Measurements from ENCODE around the gene CIT.
A peak's percentile ranks its signal among the peaks of the same experiment; 100 is the strongest.

The CIT gene

DNA sequence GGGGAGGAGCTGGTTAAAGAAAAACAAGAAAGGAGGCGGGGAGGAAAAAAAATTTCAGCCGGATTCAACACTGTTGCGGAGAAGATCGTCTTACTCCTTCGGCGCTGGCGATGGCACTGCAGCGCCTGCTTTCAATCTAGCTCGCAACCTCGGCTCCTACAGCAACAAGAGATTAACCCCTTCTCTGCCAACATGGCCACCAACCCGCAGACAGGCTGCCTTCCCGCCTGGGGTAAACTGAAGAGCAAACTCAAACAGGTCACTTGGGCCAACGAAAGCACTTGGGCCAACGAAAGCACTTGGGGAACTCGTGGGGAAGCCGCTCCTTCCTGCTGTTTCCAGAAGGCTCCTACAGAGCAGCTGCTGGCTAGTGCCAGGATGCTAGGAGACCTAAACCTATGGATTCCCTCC lies 73.7 kb downstream of the CIT start:
- peak; percentile 71 for DNase-seq

DNA sequence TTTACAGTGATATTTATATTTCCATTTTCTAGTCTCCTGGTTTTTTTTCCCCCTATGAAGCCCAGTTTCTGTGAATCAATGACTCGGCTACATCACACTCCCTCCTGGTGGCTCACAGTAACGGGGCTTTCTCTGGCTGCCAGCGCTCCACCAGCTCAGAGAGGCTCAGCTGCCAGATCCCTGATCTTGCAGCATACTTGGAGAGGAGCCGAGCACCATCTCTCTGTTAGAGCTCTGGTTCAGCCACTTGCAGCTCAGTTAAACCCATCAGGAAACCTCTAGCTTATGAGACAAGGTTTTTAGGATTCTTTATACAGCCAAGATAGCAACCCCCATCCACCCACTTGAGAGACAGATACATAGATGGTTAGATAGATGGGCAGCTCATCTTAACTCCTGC lies 74.6 kb downstream of the CIT start:
- DNase-seq: peak; percentile 63

DNA sequence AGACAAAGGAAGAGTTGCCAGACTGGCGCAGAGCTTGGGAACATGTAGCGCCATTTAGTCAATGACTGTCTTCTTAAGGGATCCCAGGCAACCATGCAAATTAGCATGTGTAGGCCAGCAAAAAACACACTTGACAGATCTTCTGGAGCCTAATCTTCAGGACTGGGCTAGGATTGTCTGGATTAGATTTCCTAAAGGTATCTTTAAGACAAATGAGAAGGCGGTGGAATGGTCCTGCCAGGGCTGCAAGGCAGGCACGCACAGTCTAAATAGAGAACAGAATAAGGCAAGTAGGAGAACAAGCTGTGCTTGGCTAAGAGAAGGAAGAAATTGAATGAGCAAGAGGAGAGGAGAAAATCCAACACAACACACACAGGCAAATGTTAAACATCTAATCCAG lies 80.0 kb downstream of the CIT start:
- DNase-seq: no peak

DNA sequence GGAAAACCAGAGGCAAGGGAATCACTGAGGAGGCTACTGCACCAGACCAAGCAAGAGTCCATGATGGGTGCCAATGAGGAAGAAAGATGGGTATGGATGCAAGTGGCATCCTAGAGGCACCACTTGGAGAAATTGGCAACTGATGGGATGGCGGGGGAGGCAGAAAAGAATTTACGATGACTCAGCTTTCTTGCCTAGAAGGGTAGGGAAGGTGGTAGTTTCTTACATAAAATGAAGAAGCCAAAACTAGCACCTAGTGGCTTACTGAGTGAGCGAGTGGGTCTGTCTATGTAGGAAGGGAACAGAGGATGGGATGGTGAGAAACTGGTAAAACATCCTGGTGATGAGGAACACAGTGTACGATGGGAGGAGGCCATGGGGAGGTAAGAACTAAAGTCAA lies 80.8 kb downstream of the CIT start:
- DNase-seq: no peak

DNA sequence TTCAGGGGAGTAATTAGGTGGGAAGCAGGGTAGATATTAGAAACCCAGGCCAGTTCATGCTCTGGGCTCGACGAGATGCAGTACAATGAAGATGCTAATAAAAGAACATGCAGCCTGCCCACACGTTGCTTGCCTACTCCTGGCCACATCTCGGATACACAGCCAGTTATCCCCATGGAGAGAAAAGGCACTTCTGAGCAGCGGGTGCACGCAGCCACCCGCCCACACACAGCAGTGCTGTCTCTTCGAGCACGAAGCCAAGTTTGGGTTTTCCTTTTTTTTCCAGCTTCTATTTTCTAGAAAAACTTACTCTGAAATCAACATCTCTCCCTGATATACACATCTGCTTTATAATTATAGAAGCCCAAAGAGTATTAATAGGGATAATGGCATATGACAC lies 85.7 kb downstream of the CIT start:
- no peak for DNase-seq

DNA sequence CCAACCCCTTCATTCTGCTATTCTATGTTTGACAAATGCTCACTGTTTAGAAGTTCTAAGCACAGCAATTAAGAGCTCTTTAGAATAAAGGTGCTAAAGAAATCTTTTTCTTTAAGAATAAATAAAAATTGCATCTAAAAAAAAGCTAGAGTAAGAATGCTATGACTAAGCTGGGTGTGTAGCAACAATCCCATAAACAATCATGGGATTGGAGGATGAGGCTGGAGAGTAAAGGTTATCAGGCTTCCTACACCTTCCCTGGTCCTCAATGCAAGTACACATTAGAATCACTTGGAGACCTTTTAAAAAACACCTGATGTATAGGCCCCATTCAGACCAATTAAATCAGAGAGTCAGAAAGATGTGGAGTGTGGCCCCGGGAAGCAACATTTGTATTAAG lies 88.3 kb downstream of the CIT start:
- no peak for DNase-seq

DNA sequence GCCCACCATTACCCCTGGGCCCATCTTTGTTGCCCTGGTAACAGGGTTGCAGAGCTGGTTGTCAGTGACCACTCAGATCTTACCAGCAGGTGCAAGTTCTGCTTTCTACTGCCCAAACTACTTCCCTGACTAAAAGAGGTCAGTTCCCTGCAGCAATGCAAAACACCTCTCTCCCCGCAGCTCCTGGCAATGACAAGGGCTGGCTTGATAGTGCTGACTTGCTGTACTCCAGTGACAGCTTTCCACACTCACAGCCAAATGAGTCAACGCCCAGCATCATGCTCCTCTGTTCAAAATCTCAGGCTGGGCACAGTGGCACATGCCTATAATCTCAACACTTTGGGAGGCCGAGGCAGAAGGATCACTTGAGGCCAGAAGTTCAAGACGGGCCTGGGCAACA lies 90.6 kb downstream of the CIT start:
- DNase-seq: no peak

DNA sequence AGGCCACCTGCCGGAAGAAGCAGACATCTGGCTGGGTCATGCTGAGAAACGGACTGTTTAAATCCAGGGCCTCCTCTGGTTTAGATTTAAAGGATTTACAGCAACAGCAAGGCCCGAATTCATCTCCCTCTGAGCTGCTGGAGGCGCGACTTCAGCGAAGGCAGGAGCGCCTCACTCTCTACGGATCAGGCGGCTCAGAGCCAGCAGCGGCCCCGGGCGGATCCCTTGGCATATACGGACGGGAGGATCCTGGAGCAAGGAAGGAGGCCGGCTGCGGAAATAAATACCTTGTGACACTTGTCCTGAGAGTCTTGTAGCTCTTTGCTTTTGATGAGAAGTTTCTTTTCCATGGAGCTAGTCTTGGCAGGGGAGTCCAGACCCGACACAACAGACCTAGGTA lies 92.4 kb downstream of the CIT start:
- DNase-seq: no peak

DNA sequence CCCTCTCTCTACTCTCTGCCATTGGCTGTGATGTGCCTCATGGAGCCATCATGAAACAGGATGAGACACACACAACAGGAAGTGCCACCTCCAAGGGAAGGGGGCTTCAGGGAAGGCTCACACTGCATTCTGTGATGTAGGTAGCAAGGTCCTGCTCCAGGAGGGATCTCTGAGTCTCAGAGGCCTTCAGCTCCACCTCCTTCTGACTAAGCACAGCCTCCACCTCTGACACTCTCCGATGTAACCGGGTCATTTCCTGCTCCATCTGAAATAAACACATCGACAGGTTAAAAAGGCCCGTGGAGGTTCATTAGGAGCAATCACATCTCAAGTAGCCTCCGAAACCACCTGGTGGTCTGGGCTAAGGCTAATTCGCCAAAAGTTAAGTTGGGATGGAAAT lies 93.3 kb downstream of the CIT start:
- no peak for DNase-seq

DNA sequence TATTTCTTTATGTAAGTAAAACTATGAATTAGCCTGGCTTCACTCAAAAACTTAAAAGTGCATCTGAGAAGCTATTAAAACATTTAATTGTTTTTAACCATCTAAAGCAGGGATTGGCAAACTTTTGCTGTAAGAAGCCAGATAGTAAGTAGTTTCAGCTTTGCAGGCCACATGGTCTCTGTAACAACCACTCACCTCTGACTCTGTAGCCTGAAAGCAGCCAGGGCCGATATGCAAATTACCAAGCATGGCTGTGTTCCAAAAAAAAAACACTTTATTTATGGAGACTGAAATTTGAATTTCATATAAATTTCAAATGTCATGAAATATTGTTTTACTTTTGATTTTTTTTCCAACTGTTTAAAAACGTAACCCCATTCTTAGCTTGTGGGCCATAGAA lies 95.3 kb downstream of the CIT start:
- DNase-seq: no peak

DNA sequence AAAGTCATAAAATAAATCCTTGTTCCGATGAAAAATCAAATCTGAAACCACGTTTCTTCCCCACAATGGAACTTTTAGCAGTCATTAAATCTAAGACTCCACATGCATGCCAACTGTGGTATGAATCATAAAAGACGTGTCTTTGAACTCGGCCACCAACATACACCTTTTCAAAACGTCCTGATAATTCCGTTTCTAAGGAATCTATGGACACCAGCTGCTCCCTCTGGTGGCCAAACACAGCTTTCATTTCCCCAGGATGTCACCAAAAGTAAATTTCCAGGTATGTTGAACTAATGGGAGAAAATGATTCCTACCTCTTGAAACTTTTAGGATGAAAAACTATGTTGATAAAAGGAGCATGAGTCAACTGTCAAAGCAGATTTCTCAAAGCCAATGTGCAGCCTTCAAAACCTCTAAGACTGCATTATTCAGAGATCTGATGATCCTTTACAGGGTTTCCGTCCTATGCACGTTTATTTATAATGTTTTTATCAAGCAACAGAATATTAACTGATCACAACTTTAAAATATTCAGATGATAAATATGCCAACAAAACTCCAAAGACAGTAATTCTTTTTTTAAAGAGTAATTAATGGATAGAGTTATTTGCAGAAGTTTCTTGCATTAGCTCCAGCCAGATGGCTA lies 96.2 kb downstream of the CIT start:
- peak; percentile 26 for DNase-seq

DNA sequence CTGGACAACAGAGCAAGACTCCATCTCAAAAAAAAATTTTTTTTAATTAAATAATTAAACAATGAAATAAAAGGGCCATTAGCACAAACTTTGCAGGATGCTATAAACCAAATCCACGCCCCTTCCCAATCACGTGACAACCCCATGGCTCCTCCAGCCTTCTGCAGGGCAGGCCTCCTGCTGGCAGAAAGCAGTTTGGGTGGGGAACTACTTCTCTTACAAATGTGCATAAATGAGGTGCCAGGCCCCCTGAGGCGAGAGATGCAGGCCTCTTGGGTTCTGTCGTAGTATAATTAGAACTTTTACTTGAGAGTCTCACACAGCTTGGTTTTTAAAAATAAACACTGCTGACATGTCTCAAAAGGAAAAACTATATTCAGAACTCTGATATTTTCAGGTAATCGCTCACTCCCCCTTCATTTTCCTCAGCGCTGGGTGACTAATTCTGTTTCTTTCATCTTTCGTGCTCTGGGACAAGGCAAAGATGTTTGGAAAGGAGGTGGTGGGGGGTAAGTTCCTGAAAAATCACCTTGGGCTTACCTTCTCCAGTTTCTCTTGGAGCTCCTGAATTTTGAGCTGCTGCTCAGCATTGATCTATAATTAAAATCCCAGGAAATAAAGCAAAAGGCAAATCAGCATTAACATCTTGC lies 101.7 kb downstream of the CIT start:
- DNase-seq: no peak

DNA sequence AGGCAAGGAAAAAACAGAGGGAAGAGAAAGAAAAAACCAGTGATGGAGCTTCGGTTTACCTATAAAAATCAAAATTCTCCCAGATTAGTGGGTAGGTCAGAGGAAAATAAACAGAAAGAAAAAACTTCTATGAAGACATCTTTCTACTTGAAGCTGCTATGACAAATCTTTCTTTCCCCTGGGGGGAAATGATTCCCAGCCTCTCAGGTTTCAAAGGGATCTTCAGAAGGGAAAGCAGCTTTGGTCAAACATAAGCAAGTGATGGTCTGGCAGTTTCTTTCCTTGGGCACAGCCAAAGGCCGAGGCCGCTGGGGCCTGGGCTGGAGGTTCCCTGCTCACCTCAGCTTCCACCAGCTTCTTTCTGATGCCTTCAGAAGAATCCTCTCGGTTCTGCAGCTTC lies 104.7 kb downstream of the CIT start:
- no peak for DNase-seq

DNA sequence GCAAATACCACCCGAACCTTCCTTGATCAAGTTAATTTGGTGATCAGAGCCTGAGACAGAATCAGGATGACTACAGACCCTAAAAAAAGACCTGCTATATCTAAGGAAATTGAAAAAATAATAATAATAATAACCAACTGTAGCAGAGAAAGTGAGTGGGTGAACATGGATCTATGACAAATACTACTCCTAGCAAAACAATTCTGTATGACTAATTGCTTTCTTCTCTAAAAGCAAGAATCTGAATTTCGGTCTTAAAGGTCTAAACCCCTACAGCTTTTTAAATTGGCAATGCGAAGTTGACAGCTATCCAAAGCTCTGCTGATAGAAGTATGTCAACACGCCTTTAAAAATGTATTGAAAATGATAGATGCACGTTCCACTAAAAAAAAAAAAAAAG lies 107.0 kb downstream of the CIT start:
- no peak for DNase-seq

DNA sequence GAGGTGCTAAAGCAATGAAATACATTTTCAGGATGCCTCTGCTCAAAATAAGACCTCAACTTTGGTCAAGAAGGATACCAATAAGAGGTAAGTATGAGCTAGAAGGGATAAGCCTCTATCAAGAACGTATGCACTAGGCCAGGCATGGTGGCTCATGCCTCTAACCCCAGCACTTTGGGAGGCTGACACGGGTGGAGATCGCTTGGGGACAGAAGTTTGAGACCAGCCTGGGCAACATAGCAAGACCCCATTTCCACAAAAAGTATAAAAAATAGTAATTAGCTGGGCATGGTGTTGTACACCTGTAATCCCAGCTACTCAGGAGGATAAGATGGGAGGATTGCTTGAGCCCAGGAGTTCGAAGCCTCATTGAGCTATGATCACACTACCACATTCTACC lies 114.5 kb downstream of the CIT start:
- no peak for DNase-seq

DNA sequence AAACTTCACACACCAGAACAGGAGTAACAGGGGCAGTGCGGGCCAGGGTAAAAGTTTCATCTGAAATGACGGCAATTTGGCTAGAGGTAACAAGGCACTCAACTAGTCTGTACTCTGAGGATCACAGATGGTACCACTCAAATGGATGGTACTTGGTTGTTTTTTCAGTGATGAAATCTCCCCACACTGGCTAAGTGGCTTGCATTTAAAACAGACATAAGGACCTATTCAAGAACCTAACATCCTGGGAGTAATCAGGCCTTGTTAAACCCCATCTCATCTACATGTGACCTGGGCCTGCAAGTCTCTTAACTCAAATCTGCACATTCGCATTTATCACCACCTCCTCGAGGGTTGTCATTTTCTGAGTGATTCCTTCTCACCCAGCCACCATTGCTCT lies 118.4 kb downstream of the CIT start:
- no peak for DNase-seq

DNA sequence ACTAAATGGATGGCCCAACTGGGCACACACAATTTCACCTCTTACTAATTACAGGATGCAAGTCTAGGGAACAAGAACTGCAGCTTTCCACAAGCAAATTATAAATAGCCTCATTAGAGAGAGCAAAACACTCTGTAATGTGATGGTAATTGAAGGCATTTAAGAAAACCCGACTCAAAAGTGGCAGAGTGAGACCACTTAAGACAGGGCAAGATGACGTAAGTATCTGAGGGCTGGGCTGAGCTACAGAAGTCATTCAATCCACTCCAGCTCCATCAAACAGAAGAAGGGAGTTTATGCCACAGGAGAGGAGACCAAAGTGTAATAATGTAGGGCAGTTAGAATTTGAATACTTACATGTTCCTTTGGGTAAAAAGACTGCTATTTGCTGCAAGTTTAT lies 118.9 kb downstream of the CIT start:
- DNase-seq: no peak

DNA sequence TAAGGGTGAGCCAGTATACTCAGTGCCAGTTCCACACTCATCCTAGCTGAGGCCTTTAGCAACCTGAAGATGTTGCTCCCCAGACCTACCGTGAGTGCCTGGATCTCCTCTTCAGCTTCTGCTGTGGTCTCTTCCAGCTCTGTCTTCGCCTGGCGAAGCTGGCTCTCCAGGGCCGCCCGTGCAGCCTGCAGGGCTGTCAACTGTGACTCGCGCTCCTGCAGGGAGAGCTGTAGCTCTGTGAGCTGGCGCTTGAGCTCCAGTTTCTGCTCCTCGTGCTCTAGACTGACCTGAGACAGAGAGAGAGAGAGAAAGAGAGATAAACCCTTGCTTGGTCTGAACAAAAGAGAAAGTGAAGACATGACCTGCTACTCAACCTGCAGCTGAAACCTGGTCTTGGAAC lies 125.2 kb downstream of the CIT start:
- DNase-seq: no peak

DNA sequence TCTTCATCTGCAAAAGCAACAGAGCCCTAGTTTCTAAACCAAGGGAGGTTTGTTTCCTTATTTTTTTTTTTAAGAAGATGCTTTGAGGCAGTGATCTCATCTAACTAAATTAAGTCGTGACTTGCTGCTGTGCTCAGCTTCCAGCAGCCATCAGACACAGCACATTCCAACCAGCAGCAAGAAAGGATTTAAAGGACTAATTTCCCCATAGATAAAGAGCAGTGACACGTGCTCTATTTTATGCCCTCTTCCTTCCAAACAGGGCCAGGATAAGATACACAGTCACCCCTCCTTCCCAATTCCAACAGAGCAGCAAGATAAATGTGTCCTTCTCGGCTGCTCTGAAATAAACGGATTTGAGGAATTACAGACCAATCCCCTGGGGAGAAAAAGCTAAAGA lies 127.5 kb downstream of the CIT start:
- no peak for DNase-seq

DNA sequence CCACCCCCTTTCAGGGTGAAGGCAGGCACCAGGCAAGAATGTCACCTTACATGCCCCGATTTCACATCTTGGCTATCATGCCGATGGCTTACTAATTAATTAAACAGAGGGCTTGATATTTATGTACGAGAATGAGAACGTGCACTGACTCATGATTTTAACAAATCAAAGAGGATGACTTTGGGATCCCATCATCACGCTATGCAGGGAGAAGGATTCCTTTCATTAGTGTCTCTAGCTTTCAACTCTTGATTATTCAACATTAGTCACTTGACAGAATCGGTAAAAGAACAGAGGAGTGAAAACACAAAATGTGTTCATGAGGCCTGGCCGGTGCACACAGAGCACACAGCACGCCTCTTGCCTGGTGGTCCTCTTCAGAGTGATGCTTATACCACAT lies 128.6 kb downstream of the CIT start:
- no peak for DNase-seq

DNA sequence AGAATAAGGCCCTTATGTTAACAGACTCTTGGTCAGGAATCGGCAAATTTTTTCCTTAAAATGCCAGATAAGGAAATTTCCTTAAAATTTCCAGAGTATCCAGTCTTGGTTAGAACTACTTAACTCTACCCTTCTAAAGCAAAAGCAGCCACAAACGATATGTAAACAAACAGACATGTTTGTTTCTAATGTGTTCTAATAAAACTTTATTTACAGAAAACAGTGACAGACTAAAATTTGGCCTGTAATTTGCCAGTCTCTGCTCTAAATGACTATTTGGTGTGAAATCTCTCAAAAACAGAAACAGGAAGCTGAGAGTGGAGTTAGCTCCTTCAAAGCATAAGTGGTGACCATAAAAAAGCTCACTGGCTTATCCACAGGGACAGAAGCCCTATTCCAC lies 131.0 kb downstream of the CIT start:
- no peak for DNase-seq

DNA sequence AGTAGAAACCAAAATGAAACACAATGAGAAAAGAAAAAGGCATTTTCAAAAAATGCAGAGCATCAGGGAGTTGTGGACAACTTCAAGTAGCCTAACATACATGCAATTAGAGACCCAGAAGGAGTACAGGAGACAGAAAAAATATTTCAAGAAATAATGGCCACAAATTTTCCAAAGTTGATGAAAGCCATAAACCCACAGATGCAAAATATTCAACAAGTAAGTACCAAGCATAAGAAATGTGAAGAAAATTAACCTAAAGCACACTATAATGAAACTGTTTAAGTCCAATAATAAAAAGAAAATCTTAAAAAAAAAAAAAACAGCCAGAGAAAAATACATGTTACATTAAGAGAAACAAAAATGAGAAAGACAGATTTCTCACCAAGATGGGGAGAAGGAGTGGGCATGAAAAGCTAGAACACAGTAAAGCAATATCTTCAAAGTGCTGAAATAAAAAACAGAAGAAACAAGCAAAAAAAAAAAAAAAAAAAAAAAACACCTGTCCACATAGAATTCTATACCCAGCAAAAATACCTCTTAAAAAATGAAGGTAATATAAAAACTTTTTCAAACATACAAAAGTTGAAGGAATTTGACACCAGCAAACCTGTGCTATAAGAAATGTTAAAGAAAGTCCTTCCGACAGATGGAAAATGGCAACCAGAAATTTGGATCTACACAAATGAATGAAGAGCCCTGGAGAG lies 132.1 kb downstream of the CIT start:
- no peak for DNase-seq

DNA sequence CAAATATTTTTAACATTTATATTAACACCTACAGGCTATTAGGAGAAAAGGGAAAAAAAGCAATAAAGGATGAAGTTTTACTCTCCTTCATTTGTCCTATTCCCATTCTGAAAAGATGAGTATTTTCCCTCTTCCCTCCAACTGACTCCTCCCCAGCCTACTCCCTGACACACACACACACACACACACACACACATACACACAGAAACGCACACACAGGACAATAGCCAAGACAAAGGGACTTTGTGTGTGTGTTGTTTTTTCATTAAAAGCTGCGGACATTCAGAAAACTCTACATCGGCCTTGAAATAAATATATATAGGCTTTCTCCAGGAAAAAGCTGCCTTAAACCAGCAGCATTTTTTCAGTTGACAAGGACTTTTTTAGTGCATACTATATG lies 134.4 kb downstream of the CIT start:
- DNase-seq: no peak

DNA sequence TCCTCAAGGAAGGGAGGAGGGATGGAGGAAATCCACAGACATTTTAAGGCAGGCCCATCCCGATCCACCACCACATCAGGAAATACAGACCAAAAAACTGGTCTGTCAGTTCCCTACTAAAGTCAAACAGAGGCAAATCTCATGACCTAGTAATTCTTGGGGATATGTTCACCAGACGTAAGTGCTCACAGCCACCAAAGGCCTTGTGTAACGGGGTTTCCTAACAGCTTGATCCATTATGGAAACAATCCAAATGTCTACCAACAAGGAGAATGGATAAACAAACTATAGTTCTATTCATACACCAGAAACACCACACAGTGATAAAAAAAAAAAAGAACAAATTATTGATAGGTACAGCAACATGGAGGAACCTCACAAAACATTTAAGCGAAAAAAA lies 136.3 kb downstream of the CIT start:
- no peak for DNase-seq

DNA sequence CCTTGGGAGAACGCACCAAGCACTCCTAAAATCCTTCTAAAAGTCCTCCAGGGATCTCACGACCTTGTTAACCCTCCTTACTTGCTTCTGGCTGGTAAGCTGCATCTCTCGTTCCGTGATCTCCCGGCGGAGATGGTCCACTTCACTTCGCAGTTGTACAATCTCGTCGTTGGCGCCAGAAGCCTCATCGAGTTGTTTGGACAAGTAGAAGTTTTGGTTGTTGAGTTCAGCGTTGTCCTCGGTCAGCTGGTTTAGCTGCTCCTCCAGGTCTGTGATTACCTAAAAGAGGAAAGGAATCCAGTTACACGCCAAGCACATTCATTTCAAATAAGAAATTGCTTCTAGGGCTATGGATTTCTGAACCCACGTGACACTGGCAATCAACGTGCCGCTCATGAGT lies 142.0 kb downstream of the CIT start:
- DNase-seq: no peak

Measured in right hindlimb (tissue), 1 donor.